CD14-positive monocyte (primary cell): ENCODE measurements around the gene TAS2R14. TPM values are rescaled to one million over a fixed set of nuclear protein-coding genes. Genes with fewer than 3 reads are reported as not detected.

Experiments
- DNase-seq, 3 donors: peaks; one replicate each; pipeline ENCODE4 v3.0.0-alpha.2; 2011 to 2022
- H2AFZ ChIP-seq: 2 replicates; pipeline ENCODE4 v1.6.0; 2012; ENCODE audit warnings: mild to moderate bottlenecking, low read depth, low read length, inconsistent platforms; ENCODE audit not compliant: insufficient read depth, poor library complexity, severe bottlenecking
- H3K27ac ChIP-seq, 2 donors: 1 replicate in 1 of 2; 2 replicates in 1 of 2; pipeline ENCODE4 v1.5.1; 2012 to 2013; ENCODE audit warnings: low read length in 2 of 2, control low read depth in 1 of 2, inconsistent platforms in 1 of 2, low read depth in 1 of 2, mild to moderate bottlenecking in 1 of 2
- H3K27me3 ChIP-seq, 2 donors: one replicate each; pipeline versions ENCODE4 v1.6.0 to v1.6.1; 2011 to 2013; ENCODE audit warnings: low read length in 2 of 2; ENCODE audit not compliant: control insufficient read depth in 2 of 2, insufficient read depth in 2 of 2
- H3K36me3 ChIP-seq, 2 donors: replicated peaks in 1 of 2; 1 replicate in 1 of 2; 2 replicates in 1 of 2; pipeline versions ENCODE4 v1.5.1 to v1.6.1; 2012 to 2013; ENCODE audit warnings: low read length in 2 of 2, control low read depth in 1 of 2, inconsistent platforms in 1 of 2, mild to moderate bottlenecking in 1 of 2; ENCODE audit not compliant: insufficient read depth in 2 of 2, control insufficient read depth in 1 of 2
- H3K4me1 ChIP-seq, 2 donors: 1 replicate in 1 of 2; 2 replicates in 1 of 2; pipeline versions ENCODE4 v1.5.1 to v1.6.1; 2012 to 2013; ENCODE audit warnings: low read length in 2 of 2, control low read depth in 1 of 2, inconsistent platforms in 1 of 2, mild to moderate bottlenecking in 1 of 2, moderate library complexity in 1 of 2; ENCODE audit not compliant: insufficient read depth in 2 of 2, control insufficient read depth in 1 of 2
- H3K4me2 ChIP-seq: replicated peaks from 2 replicates; pipeline ENCODE3; 2012; ENCODE audit warnings: low read length, moderate library complexity, mild to moderate bottlenecking; ENCODE audit not compliant: poor library complexity, severe bottlenecking; ENCODE audit errors: extremely low read depth
- H3K4me3 ChIP-seq, 3 experiments: fragments of 200-600 bp in 1 of 3; sonication (generic) in 1 of 3; replicated peaks in 1 of 3; 1 replicate in 2 of 3; 2 replicates in 1 of 3; pipeline ENCODE4 v1.5.1; 2011 to 2013; ENCODE audit warnings: low read length in 3 of 3, mild to moderate bottlenecking in 3 of 3, control low read depth in 2 of 3, low read depth in 2 of 3, inconsistent platforms in 1 of 3, moderate library complexity in 1 of 3
- H3K79me2 ChIP-seq: 2 replicates; pipeline ENCODE4 v1.6.0; 2012; ENCODE audit warnings: mild to moderate bottlenecking, control low read depth, inconsistent platforms, low read length, moderate library complexity; ENCODE audit not compliant: insufficient read depth
- H3K9ac ChIP-seq: 2 replicates; pipeline ENCODE4 v1.6.0; 2017; ENCODE audit warnings: low read length, mild to moderate bottlenecking; ENCODE audit not compliant: insufficient read depth, poor library complexity, severe bottlenecking
- H3K9me3 ChIP-seq, 2 donors: replicated peaks in 1 of 2; 1 replicate in 1 of 2; 2 replicates in 1 of 2; pipeline versions ENCODE4 v1.5.1 to v1.6.1; 2012 to 2013; ENCODE audit warnings: low read length in 2 of 2, control low read depth in 1 of 2; ENCODE audit not compliant: control insufficient read depth in 1 of 2, insufficient read depth in 1 of 2
- H4K20me1 ChIP-seq: 2 replicates; pipeline ENCODE4 v1.6.0; 2012; ENCODE audit warnings: mild to moderate bottlenecking, low read length, control low read depth, moderate library complexity; ENCODE audit not compliant: insufficient read depth
- H3K27ac Mint-ChIP-seq, 7 donors: one replicate each; pipeline ENCODE4 v1.8.0; 2020; ENCODE audit warnings: mild to moderate bottlenecking in 7 of 7, mixed read lengths in 7 of 7, moderate library complexity in 6 of 7, inconsistent platforms in 2 of 7
- H3K27me3 Mint-ChIP-seq, 3 donors: one replicate each; pipeline ENCODE4 v1.8.0; 2021 to 2022; ENCODE audit warnings: low read depth in 3 of 3, mild to moderate bottlenecking in 3 of 3, mixed read lengths in 3 of 3, moderate library complexity in 3 of 3, inconsistent platforms in 1 of 3
- H3K36me3 Mint-ChIP-seq, 2 donors: one replicate each; pipeline ENCODE4 v1.8.0; 2020; ENCODE audit warnings: mixed read lengths in 2 of 2, inconsistent platforms in 1 of 2, mild to moderate bottlenecking in 1 of 2
- H3K4me1 Mint-ChIP-seq: one replicate; pipeline ENCODE4 v1.8.0; 2020; ENCODE audit warnings: mild to moderate bottlenecking, mixed read lengths
- H3K4me3 Mint-ChIP-seq, 2 donors: one replicate each; pipeline ENCODE4 v1.8.0; 2020; ENCODE audit warnings: mild to moderate bottlenecking in 2 of 2, mixed read lengths in 2 of 2, moderate library complexity in 1 of 2
- H3K9me3 Mint-ChIP-seq, 7 donors: one replicate each; pipeline ENCODE4 v1.8.0; 2020 to 2022; ENCODE audit warnings: mixed read lengths in 7 of 7, mild to moderate bottlenecking in 6 of 7, moderate library complexity in 6 of 7, inconsistent platforms in 2 of 7
- WGBS: methylation state at CpG from one replicate; pipeline ENCODE4 v1.1.5; 2013; ENCODE audit warnings: missing lambda C conversion rate; ENCODE audit not compliant: insufficient coverage; 5-methylcytosine and 5-hydroxymethylcytosine counted together
- intact Hi-C, 2 donors: fragments of 100-400 bp; cut with micrococcal nuclease; formaldehyde crosslinking; loops; one replicate each; pipeline versions ENCODE4 v1.15.0 to v1.15.1; 2023
- polyA plus RNA-seq, 3 donors: library from polyadenylated mRNA; depleted of rRNA in 1 of 3; unstranded in 2 of 3; stranded (reverse) in 1 of 3; fragments of 300-500 nt in 2 of 3; fragments of >200 nt in 1 of 3; fragmentation: Illumina TruSeq in 2 of 3; gene quantifications; 1 replicate in 2 of 3; 2 replicates in 1 of 3; pipeline ENCODE4 v1.2.3, GENCODE V29; 2012 to 2021
- TF ChIP-seq, protein P1 (sequence below): fragments of 200-600 bp; IDR thresholded peaks from one replicate; pipeline ENCODE4 v1.8.0; 2022; ENCODE audit warnings: antibody characterized with exemption, mild to moderate bottlenecking

The TAS2R14 gene
- polyA plus RNA-seq, 3 donors = 0.53 to 1.5 (median 0.61) TPM

DNA sequence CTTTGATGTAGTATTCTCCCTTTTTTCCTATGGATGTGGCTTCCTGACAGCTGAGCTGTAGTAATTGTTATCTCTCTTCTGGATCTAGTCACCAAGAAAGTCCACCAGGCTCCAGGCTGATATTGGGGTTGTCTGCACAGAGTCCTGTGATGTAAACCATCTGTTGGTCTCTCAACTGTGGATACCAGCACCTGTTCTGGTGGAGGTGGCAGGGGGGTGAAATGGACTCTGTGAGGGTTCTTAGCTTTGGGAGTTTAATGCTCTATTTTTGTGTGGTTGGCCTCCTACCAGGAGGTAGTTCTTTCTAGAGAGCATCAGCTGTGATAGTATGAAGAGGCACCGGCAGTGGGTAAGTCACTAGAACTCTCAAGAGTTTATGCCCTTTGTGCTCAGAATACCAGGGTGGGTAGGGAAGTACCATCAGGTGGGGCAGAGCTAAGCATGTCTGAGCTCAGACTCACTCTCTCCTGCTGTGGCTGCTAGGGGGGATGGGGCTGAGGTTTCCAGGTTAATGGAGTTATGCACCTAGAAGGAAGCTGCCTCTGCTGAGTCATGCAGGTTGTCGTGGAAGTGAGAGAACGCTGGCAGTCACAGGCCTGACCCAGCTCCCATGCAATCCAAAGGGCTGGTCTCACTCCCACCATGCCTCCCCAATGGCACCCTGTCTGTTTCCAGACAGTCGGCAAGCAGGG lies 3.0 kb upstream of the TAS2R14 start:
- WGBS = 94% methylated on average over 2 of the region's 4 CpGs
- no peaks in the 10 kb centered on the region for H3K27me3 Mint-ChIP-seq
- Histone ChIP-seq H3K4me1 (no peaks in the 10 kb centered on the region), H3K79me2 (no peaks in the 10 kb centered on the region), H3K9ac (no peak overlapping the region), H3K9me3 (peaks cover 2 to 6% of the 10 kb centered on the region in 2 donors), H3K4me3 (no peak overlapping the region), H3K27me3 (no peaks in the 10 kb centered on the region), H3K4me2 (no peak overlapping the region), H4K20me1 (no peaks in the 10 kb centered on the region), H3K36me3 (no peaks in the 10 kb centered on the region), H2AFZ (no peak overlapping the region), H3K27ac (no peak overlapping the region)
- H3K27ac Mint-ChIP-seq = no peak overlapping the region
- peaks cover 1 to 21% (median 15%) of the 10 kb centered on the region in 7 donors for H3K9me3 Mint-ChIP-seq
- no peak overlapping the region for H3K4me3 Mint-ChIP-seq
- TF ChIP-seq, protein P1, sequence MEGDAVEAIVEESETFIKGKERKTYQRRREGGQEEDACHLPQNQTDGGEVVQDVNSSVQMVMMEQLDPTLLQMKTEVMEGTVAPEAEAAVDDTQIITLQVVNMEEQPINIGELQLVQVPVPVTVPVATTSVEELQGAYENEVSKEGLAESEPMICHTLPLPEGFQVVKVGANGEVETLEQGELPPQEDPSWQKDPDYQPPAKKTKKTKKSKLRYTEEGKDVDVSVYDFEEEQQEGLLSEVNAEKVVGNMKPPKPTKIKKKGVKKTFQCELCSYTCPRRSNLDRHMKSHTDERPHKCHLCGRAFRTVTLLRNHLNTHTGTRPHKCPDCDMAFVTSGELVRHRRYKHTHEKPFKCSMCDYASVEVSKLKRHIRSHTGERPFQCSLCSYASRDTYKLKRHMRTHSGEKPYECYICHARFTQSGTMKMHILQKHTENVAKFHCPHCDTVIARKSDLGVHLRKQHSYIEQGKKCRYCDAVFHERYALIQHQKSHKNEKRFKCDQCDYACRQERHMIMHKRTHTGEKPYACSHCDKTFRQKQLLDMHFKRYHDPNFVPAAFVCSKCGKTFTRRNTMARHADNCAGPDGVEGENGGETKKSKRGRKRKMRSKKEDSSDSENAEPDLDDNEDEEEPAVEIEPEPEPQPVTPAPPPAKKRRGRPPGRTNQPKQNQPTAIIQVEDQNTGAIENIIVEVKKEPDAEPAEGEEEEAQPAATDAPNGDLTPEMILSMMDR = no peak
- intact Hi-C loops = no loop called here
- peaks cover 0 to 3% of the 10 kb centered on the region in 2 donors for H3K36me3 Mint-ChIP-seq
- H3K4me1 Mint-ChIP-seq = peaks cover 3% of the 10 kb centered on the region
- no peak for DNase-seq

DNA sequence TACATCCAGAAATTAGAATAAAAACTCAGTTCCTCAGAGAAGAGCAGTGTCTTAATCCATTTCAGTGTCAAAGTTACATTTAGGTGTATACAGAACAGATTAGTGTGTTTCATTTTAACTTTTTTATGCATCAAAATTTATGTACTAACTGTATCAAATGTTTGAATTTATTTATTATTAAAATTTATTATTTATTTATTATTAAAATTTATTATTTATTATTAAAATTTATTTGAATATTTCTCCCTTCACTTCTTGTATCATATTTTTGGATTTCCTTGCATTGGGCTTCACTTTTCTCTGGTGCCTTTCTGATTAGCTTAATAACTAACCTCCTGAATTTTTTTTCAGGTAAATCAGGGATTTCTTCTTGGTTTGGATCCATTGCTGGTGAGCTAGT lies 2.3 kb upstream of the TAS2R14 start:
- Mint-ChIP-seq H3K27ac (no peak overlapping the region), H3K4me1 (peaks cover 3% of the 10 kb centered on the region), H3K27me3 (peaks cover 0 to 1% (median 0%) of the 10 kb centered on the region in 3 donors), H3K4me3 (no peak overlapping the region), H3K36me3 (peaks cover 0 to 3% of the 10 kb centered on the region in 2 donors), H3K9me3 (peaks cover 1 to 15% (median 9%) of the 10 kb centered on the region in 7 donors)
- no peak overlapping the region for H2AFZ ChIP-seq
- DNase-seq = no peak
- no peaks in the 10 kb centered on the region for H3K36me3 ChIP-seq
- H3K79me2 ChIP-seq = no peaks in the 10 kb centered on the region
- no peak overlapping the region for H3K4me3 ChIP-seq
- H3K4me1 ChIP-seq = no peaks in the 10 kb centered on the region
- no peaks in the 10 kb centered on the region for H4K20me1 ChIP-seq
- H3K9me3 ChIP-seq = peaks cover 0 to 6% of the 10 kb centered on the region in 2 donors
- no peaks in the 10 kb centered on the region for H3K27me3 ChIP-seq
- TF ChIP-seq, protein P1 = no peak
- no peak overlapping the region for H3K9ac ChIP-seq
- no peak overlapping the region for H3K27ac ChIP-seq
- H3K4me2 ChIP-seq = no peak overlapping the region
- intact Hi-C loops = no loop called here
